ENCODE results near the gene NRCAM. TPM values are rescaled to one million over a fixed set of nuclear protein-coding genes. Genes with fewer than 3 reads are reported as not detected.
"Not testable (repeated sequence)": the region's sequence is repeated elsewhere in the genome, so short reads cannot be mapped to it uniquely, and the experiment has no call there.

NRCAM gene
- total RNA-seq, 1 donor: 1.3 TPM

GRCh38 chr7:108263425-108263824, 192.8 kb downstream of the NRCAM start:
- H3K4me3 ChIP-seq (ENCODE audit: low read depth, low read length): no peak overlapping the region
- no peak for DNase-seq (ENCODE audit: low read depth)
- no peak for TF ChIP-seq CTCF (IDR thresholded peaks at IDR 0.05; ENCODE audit: insufficient read depth, low read depth, low read length)

GRCh38 chr7:108261560-108262255, 194.5 kb downstream of the NRCAM start:
- TF ChIP-seq CTCF (IDR thresholded peaks at IDR 0.05; ENCODE audit: insufficient read depth, low read depth, low read length): no peak
- no peak overlapping the region for H3K4me3 ChIP-seq (ENCODE audit: low read depth, low read length)
- no peak for DNase-seq (ENCODE audit: low read depth)

GRCh38 chr7:108259447-108259846, 196.8 kb downstream of the NRCAM start:
- H3K4me3 ChIP-seq (ENCODE audit: low read depth, low read length); DNase-seq (ENCODE audit: low read depth): not testable (repeated sequence)

- no peak overlapping the region for H3K4me3 ChIP-seq (ENCODE audit: low read depth, low read length)
- no peak for DNase-seq (ENCODE audit: low read depth)
- TF ChIP-seq CTCF (IDR thresholded peaks at IDR 0.05; ENCODE audit: insufficient read depth, low read depth, low read length): no peak
These were observed 198.3 kb downstream of the NRCAM start for GRCh38 chr7:108257954-108258353.

- DNase-seq (ENCODE audit: low read depth): no peak
- no peak overlapping the region for H3K4me3 ChIP-seq (ENCODE audit: low read depth, low read length)
- TF ChIP-seq CTCF (IDR thresholded peaks at IDR 0.05; ENCODE audit: insufficient read depth, low read depth, low read length): no peak
These were observed 202.0 kb downstream of the NRCAM start for GRCh38 chr7:108254259-108254658.

- no peak overlapping the region for H3K4me3 ChIP-seq (ENCODE audit: low read depth, low read length)
- no peak for TF ChIP-seq CTCF (IDR thresholded peaks at IDR 0.05; ENCODE audit: insufficient read depth, low read depth, low read length)
- DNase-seq (ENCODE audit: low read depth): no peak
These were observed 202.8 kb downstream of the NRCAM start for GRCh38 chr7:108253275-108254044.

GRCh38 chr7:108252177-108252576, 204.1 kb downstream of the NRCAM start:
- DNase-seq (ENCODE audit: low read depth): no peak
- TF ChIP-seq CTCF (IDR thresholded peaks at IDR 0.05; ENCODE audit: insufficient read depth, low read depth, low read length): no peak
- H3K4me3 ChIP-seq (ENCODE audit: low read depth, low read length): no peak overlapping the region
